Measurements from ENCODE around the gene CDT1.
A peak's percentile ranks its signal among the peaks of the same experiment; 100 is the strongest.

Gene CDT1

DNA sequence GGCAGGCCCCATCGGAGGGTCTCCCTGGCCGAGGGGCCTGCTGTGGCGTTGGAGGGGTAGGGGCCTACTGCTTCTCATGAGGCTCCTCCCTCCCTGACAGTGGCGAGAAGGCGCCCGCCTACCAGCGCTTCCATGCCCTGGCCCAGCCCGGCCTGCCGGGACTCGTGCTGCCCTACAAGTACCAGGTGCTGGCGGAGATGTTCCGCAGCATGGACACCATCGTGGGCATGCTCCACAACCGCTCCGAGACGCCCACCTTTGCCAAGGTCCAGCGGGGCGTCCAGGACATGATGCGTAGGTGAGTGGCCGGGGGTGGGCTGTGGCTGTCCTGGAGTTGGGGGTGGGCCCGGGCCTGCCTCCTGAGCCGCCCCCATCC, 1.7 kb downstream of the CDT1 start:
- WGBS, 2 experiments: 95% methylated on average over 22 of the region's 22 CpGs
- no peak overlapping the region for H3K27ac ChIP-seq (ENCODE audit: insufficient read depth, low read depth, low read length, poor library complexity, severe bottlenecking)
- H3K4me1 ChIP-seq (ENCODE audit: control insufficient read depth, insufficient read depth, low read length): peaks cover 10% of the 10 kb centered on the region
- H3K4me3 ChIP-seq (ENCODE audit: insufficient read depth, low read depth, low read length): peak overlapping the region; percentile 54
- H3K9me3 ChIP-seq (ENCODE audit: control insufficient read depth, low read length): no peaks in the 10 kb centered on the region
- peaks cover 37% of the 10 kb centered on the region for H3K36me3 ChIP-seq (ENCODE audit: control insufficient read depth, insufficient read depth, low read length)
- H3K27me3 ChIP-seq (ENCODE audit: control insufficient read depth, insufficient read depth, low read length, poor library complexity, severe bottlenecking): no peaks in the 10 kb centered on the region

DNA sequence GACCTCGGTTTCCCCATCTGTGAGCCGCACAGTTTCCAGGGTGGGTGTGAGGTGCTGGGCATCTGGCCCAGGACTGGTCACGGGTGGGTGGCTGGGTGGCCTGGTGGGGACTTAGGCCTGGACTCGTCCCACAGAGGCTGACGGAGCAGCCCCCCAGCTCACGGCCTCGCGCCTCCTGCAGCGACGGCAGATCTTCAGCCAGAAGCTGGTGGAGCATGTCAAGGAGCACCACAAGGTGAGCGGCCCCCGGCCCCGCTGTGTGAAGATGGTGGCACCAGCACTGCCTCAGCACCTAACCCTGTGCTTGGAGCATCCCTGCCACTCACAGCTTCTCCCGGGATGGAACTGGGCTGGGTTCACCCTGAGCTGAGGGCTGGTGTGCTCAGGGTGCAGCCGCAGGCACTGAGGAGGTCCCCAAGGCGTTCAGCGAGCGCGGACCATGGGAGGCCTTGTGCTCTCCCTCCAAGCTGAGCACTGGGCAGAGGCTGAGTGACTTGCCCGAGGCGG, 2.4 kb downstream of the CDT1 start:
- H3K36me3 ChIP-seq (ENCODE audit: control insufficient read depth, insufficient read depth, low read length): peaks cover 37% of the 10 kb centered on the region
- H3K27me3 ChIP-seq (ENCODE audit: control insufficient read depth, insufficient read depth, low read length, poor library complexity, severe bottlenecking): no peaks in the 10 kb centered on the region
- no peak overlapping the region for H3K27ac ChIP-seq (ENCODE audit: insufficient read depth, low read depth, low read length, poor library complexity, severe bottlenecking)
- H3K9me3 ChIP-seq (ENCODE audit: control insufficient read depth, low read length): no peaks in the 10 kb centered on the region
- WGBS, 2 experiments: 92 to 95% methylated on average over 21 of the region's 21 CpGs
- no peak overlapping the region for H3K4me3 ChIP-seq (ENCODE audit: insufficient read depth, low read depth, low read length)
- H3K4me1 ChIP-seq (ENCODE audit: control insufficient read depth, insufficient read depth, low read length): peaks cover 10% of the 10 kb centered on the region

DNA sequence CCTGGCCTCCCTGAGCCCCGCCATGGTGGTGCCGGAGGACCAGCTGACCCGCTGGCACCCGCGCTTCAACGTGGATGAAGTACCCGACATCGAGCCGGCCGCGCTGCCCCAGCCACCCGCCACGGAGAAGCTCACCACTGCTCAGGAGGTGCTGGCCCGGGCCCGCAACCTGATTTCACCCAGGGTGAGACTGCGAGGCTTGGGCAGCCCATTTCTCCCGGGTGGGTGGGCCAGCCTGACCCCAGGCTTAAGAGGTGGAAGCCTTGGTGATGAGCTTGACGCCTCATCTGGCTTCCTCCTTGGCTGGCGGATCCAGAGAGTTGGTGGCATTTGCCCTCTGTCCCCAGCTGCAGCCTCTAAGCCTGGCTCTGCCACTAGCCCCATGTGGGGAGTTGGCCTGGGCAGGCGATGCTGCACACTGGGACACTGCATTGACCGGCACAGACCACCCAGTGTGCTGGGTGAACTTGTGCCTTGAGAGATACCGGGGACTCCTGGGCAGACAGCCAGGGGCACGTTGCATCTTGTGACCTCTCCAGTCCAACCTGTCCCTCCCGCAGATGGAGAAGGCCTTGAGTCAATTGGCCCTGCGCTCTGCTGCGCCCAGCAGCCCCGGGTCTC, 3.0 kb downstream of the CDT1 start:
- Histone ChIP-seq H3K36me3 (ENCODE audit: control insufficient read depth, insufficient read depth, low read length) (peaks cover 37% of the 10 kb centered on the region), H3K9me3 (ENCODE audit: control insufficient read depth, low read length) (no peaks in the 10 kb centered on the region), H3K4me3 (ENCODE audit: insufficient read depth, low read depth, low read length) (no peak overlapping the region), H3K27ac (ENCODE audit: insufficient read depth, low read depth, low read length, poor library complexity, severe bottlenecking) (no peak overlapping the region), H3K27me3 (ENCODE audit: control insufficient read depth, insufficient read depth, low read length, poor library complexity, severe bottlenecking) (no peaks in the 10 kb centered on the region), H3K4me1 (ENCODE audit: control insufficient read depth, insufficient read depth, low read length) (peaks cover 10% of the 10 kb centered on the region)
- 95 to 96% methylated on average over 27 of the region's 27 CpGs for WGBS, 2 experiments

DNA sequence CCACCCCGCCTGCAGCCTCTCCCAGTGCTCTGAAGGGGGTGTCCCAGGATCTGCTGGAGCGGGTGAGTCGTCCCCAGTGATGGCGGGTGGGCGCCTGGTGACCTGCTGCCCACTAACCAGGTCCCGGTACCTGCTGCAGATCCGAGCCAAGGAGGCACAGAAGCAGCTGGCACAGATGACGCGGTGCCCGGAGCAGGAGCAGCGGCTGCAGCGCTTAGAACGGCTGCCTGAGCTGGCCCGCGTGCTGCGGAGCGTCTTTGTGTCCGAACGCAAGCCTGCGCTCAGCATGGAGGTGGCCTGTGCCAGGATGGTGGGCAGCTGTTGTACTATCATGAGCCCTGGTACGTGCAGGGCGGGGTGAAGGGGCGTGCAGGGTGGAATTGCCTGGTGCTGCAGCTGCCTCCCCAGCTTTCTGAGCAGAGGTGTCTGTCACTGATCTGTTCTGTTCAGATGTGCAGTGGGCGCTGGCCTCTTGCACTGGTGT, 3.6 kb downstream of the CDT1 start:
- no peaks in the 10 kb centered on the region for H3K27me3 ChIP-seq (ENCODE audit: control insufficient read depth, insufficient read depth, low read length, poor library complexity, severe bottlenecking)
- peaks cover 37% of the 10 kb centered on the region for H3K36me3 ChIP-seq (ENCODE audit: control insufficient read depth, insufficient read depth, low read length)
- H3K27ac ChIP-seq (ENCODE audit: insufficient read depth, low read depth, low read length, poor library complexity, severe bottlenecking): no peak overlapping the region
- no peaks in the 10 kb centered on the region for H3K9me3 ChIP-seq (ENCODE audit: control insufficient read depth, low read length)
- H3K4me1 ChIP-seq (ENCODE audit: control insufficient read depth, insufficient read depth, low read length): peaks cover 10% of the 10 kb centered on the region
- 92 to 93% methylated on average over 24 of the region's 24 CpGs for WGBS, 2 experiments
- no peak overlapping the region for H3K4me3 ChIP-seq (ENCODE audit: insufficient read depth, low read depth, low read length)

DNA sequence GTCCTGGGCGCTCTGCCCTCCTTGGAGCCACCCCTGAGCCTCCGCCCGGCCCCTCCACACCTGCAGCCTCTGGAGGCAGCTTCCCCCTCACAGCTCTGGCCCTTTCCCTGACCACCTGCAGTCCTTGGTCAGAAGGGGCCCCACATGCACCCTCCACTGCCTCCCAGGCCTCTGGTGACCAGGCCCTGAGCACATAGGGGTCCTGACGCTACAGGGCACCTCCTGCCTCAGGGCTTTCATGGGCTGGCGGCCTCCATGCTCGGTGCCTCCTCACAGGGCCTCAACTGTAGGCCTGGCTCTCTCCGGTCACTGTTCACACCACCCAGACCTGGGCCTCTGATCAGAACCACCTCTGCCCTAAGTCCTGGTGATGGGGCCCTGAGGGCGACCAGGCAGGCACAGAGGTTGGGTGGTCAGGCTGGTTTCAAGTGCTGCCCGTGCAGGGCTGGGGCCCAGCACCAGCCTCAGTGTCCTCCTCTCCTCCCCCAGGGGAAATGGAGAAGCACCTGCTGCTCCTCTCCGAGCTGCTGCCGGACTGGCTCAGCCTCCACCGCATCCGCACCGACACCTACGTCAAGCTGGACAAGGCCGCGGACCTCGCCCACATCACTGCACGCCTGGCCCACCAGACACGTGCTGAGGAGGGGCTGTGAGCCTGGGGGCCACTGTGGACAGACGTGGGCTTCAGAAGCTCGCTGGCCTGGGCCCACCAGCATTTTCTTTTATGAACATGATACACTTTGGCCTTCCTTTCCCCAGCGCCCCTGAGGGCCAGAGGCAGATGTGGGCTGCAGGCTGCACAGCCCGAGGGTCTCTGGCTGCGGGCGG, 4.3 kb downstream of the CDT1 start:
- H3K36me3 ChIP-seq (ENCODE audit: control insufficient read depth, insufficient read depth, low read length): peaks cover 37% of the 10 kb centered on the region
- WGBS, 2 experiments: 91 to 92% methylated on average over 26 of the region's 26 CpGs
- H3K9me3 ChIP-seq (ENCODE audit: control insufficient read depth, low read length): no peaks in the 10 kb centered on the region

DNA sequence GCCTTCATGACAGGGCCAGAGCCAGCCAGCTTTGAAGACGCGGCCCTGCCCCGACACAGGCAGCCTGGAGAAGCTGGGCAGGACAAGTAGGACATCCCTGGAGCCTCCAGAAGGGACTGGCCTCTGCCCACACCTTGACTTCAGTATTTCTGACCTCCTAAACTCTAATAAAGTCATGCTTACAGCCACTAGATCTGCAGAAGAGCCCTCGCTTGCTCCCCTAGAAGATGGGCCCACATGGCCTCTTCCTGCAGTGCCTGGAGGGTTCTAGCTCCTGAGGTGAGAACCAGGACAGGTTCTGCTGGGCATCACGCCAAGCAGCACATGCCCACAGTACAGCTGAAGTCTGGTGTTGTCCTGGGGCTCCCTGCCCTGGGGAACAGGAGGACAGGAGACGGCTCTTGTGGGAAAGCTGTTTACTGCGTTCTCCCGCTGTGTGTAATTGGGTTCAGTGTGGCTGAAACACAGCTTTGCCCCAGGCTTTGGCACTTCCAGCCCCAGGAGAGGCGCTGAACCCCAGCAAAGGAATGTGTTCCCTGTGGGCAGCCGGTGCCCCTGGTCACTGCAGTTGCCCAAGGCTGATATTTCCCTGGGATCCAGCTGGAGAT, 5.6 kb downstream of the CDT1 start:
- peaks cover 10% of the 10 kb centered on the region for H3K4me1 ChIP-seq (ENCODE audit: control insufficient read depth, insufficient read depth, low read length)
- H3K36me3 ChIP-seq (ENCODE audit: control insufficient read depth, insufficient read depth, low read length): peaks cover 37% of the 10 kb centered on the region
- no peak overlapping the region for H3K4me3 ChIP-seq (ENCODE audit: insufficient read depth, low read depth, low read length)
- WGBS, 2 experiments: 94 to 95% methylated on average over 10 of the region's 10 CpGs
- no peaks in the 10 kb centered on the region for H3K27me3 ChIP-seq (ENCODE audit: control insufficient read depth, insufficient read depth, low read length, poor library complexity, severe bottlenecking)
- no peaks in the 10 kb centered on the region for H3K9me3 ChIP-seq (ENCODE audit: control insufficient read depth, low read length)
- H3K27ac ChIP-seq (ENCODE audit: insufficient read depth, low read depth, low read length, poor library complexity, severe bottlenecking): peak overlapping the region; percentile 26

More for the DNA sequence above, 4.3 kb downstream of the CDT1 start:
- no peak overlapping the region for H3K4me3 ChIP-seq (ENCODE audit: insufficient read depth, low read depth, low read length)
- H3K27me3 ChIP-seq (ENCODE audit: control insufficient read depth, insufficient read depth, low read length, poor library complexity, severe bottlenecking): no peaks in the 10 kb centered on the region
- no peak overlapping the region for H3K27ac ChIP-seq (ENCODE audit: insufficient read depth, low read depth, low read length, poor library complexity, severe bottlenecking)
- H3K4me1 ChIP-seq (ENCODE audit: control insufficient read depth, insufficient read depth, low read length): peaks cover 10% of the 10 kb centered on the region

DNA sequence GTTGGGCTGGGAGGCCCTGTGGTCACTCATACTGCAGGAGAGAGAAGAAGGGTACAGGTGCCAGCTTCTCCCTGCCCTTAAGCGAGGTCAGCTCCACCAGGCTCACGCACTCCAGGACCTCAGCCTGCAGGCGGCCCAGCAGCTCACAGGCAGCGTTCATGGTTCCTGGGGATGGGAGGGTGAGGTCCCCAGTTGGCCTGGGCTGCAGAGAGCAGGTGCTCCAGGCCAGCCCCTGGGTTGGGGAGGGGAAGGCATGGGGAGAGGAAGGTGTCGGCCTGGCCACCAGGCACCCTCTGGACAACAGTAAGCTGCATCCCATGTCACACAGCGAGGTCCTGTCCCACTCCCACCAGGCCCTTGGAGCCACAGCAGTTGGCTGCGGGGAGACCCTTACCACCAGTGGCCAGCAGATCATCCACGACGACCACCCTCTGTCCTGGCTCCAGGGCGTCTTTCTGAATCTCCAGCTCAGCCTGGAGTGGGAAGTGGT, 6.1 kb downstream of the CDT1 start:
- Histone ChIP-seq H3K4me1 (ENCODE audit: control insufficient read depth, insufficient read depth, low read length) (peaks cover 7% of the 10 kb centered on the region), H3K36me3 (ENCODE audit: control insufficient read depth, insufficient read depth, low read length) (peaks cover 35% of the 10 kb centered on the region), H3K27me3 (ENCODE audit: control insufficient read depth, insufficient read depth, low read length, poor library complexity, severe bottlenecking) (no peaks in the 10 kb centered on the region), H3K9me3 (ENCODE audit: control insufficient read depth, low read length) (no peaks in the 10 kb centered on the region), H3K4me3 (ENCODE audit: insufficient read depth, low read depth, low read length) (no peak overlapping the region), H3K27ac (ENCODE audit: insufficient read depth, low read depth, low read length, poor library complexity, severe bottlenecking) (peak overlapping the region; percentile 26)
- 91 to 93% methylated on average over 10 of the region's 10 CpGs for WGBS, 2 experiments

DNA sequence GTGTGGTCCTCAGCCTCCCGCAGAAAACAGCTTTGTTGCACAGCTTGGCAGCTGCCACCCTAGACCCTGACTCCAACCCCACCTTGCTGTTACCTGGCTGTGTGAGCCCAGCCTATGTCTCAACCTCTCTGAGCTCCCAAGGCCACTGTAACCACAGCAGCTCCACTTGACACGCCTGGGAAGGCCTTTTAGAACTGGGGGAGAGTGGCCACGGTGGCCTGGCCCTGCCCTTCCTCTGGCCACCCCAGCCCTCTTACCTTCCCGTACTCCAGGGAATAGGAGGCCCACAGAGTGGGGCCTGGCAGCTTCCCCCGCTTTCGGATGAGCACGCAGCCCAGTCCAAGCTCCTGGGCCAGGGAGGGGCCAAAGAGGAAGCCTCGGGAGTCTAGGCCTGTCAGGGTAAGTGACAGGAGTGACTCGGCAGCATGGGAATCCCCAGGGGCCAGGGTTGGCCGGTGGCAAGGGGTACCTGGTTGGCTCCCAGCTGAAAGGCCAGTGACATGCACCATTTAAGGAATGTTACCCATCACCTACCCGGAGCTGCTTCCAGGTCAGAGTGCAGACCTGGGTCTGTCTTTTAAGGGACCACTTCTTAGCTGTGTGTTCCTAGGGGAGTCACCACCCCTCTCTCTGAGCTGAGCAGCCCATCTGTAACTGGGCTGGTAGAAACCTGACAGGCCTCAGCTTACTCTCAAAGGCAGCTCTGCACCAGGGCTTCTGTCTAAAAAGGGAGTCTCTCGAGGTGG, 6.8 kb downstream of the CDT1 start:
- H3K4me1 ChIP-seq (ENCODE audit: control insufficient read depth, insufficient read depth, low read length): peaks cover 1% of the 10 kb centered on the region
- H3K9me3 ChIP-seq (ENCODE audit: control insufficient read depth, low read length): no peaks in the 10 kb centered on the region
- peak overlapping the region; percentile 69 for H3K4me3 ChIP-seq (ENCODE audit: insufficient read depth, low read depth, low read length)
- peak overlapping the region; percentile 32 for H3K27ac ChIP-seq (ENCODE audit: insufficient read depth, low read depth, low read length, poor library complexity, severe bottlenecking)
- 69% methylated on average over 12 of the region's 12 CpGs for WGBS, 2 experiments
- H3K27me3 ChIP-seq (ENCODE audit: control insufficient read depth, insufficient read depth, low read length, poor library complexity, severe bottlenecking): no peaks in the 10 kb centered on the region
- H3K36me3 ChIP-seq (ENCODE audit: control insufficient read depth, insufficient read depth, low read length): peaks cover 29% of the 10 kb centered on the region

DNA sequence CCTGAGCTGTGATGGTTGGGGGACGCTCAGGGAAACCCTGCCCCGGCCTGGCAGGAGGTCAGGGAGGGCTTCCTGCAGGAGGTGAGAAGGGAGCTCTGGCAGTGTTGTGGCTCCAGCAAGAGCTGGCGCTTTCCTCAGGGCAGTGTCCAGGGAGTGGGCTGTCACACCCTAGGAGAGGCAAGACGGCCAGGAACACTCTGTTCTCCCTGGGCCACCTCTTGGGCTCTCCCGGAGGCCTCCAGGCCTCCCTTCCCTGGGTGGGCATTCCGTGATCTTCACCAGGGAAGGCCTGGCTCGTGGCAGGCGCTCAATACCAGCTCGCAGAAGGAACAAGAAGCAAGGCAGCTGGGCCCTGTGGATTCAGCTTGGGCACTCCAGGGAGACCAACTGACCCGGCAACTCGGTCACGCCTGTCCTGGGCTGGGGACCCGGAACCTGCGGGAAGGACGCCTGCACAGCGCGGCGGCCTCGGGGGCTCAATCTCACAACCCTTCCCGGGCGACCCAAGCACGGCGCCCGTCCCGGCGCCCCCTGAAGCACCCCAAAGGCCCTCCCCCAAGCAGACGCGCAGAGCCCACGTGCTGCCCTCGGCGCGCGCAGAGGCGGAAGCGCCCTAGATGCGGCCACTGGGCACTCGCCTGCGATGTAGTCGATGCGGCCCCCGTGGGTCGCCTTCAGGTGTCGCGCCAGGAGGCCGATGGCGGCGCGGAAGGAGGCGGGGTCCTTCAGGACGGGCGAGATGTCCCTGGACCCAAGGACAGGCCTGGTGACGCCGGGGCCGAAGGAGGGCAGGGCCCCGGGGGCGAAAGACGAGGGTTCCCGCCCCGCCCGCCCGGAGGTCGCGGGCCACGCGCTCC, 7.6 kb downstream of the CDT1 start:
- H3K27ac ChIP-seq (ENCODE audit: insufficient read depth, low read depth, low read length, poor library complexity, severe bottlenecking): peak overlapping the region; percentile 18
- H3K36me3 ChIP-seq (ENCODE audit: control insufficient read depth, insufficient read depth, low read length): peaks cover 22% of the 10 kb centered on the region
- H3K27me3 ChIP-seq (ENCODE audit: control insufficient read depth, insufficient read depth, low read length, poor library complexity, severe bottlenecking): no peaks in the 10 kb centered on the region
- H3K4me3 ChIP-seq (ENCODE audit: insufficient read depth, low read depth, low read length): peak overlapping the region; percentile 69
- no peaks in the 10 kb centered on the region for H3K9me3 ChIP-seq (ENCODE audit: control insufficient read depth, low read length)
- 3% methylated on average over 65 of the region's 65 CpGs for WGBS, 2 experiments
- no peaks in the 10 kb centered on the region for H3K4me1 ChIP-seq (ENCODE audit: control insufficient read depth, insufficient read depth, low read length)

Measured in ectodermal cell (in vitro differentiated cells).